GM19395 (cell line): ENCODE results near the gene POLR3A.
"Not testable (repeated sequence)": the region's sequence is repeated elsewhere in the genome, so short reads cannot be mapped to it uniquely, and the experiment has no call there.

ENCODE experiments used
- ATAC-seq: cut with Tn5 transposase; IDR thresholded peaks from one replicate; pipeline ENCODE4 v1.9.1; 2021; ENCODE audit warnings: mild to moderate bottlenecking, moderate library complexity; ENCODE audit not compliant: unreplicated experiment

The POLR3A gene

DNA sequence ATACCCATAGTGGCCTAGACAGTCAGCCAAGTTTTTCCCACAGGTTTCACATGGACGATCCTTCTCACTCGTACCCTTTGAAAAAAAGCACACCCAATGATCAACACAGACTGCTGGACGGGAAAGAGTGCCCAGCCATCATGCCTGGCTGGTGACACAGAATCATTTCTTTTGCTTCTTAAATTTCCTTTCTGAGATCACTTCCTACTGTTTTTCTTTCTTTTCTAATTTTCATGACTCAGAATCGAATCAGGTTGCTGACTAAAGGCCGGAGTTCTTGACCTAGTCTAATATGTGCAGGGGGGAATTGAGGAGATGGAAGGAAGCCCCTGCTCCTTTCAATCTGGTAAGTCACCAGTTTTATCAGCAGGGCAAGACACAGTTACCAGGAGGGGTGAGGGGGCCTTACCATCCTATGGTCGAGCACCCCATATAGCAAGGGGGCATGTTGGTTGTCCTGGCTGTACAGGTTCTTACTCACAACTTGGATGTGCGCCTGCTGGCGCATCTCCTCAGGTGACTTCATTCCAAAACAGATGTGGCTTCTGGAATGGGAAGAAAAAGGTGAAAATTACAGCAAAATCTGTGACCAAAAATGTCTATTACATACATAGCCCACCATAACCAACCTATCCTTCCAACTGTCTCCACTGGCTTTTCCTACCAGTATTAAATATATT is 3.5 kb downstream of the POLR3A start:
- ATAC-seq: no peak

DNA sequence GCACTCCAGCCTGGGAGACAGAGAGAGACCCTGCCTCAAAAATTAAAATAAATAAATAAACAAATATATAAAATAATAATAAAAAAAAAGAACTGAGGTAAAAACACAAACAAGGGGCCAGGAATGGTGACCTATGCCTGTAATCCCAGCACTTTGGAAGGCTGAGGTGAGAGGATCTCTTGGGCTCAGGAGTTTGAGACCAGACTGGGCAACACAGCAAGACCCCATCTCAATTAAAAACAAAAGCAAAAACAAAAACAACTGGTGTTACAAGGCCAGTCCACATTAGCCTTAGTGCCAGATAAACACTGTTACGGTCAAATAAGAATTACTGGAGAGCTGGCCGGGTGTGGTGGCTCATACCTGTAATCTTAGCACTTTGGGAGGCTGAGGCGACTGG is 5.6 kb downstream of the POLR3A start:
- no peak for ATAC-seq

DNA sequence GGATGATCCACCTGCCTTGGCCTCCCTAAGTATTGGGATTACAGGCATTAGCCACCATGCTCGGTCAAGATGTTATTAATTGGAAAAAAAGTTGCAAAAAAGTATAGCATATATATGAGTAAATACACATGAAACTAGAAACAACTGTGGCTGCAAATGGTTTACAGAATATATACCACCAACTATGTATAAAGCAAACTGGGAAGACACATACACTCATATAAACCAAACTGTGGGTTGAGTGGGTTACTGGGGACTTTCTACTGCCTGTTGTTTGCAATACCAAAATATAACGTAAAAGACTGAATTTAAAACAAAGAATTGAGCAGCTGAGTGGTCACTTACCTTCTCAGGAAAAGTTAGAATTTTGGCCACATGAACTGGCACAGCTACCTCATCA is 8.1 kb downstream of the POLR3A start:
- ATAC-seq: no peak

DNA sequence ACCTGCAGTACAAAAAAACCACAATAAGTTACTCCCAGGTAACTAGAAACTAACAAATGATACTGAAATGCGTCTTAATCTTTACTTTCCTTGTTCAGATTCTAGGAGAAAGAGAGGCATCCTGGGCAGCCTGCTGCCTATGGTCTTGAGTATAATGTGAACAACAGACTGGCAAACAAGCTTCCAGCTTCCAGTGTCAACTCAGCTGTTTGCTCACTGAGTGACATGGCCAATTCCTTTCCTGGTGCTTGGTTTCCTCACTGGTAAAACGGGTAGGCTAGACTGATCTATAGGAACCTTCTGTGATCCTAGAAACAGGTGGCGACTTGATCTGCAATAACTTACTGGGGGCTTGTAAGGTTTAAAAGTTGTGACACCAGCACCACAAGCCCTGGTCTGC is 10.1 kb downstream of the POLR3A start:
- ATAC-seq: no peak

DNA sequence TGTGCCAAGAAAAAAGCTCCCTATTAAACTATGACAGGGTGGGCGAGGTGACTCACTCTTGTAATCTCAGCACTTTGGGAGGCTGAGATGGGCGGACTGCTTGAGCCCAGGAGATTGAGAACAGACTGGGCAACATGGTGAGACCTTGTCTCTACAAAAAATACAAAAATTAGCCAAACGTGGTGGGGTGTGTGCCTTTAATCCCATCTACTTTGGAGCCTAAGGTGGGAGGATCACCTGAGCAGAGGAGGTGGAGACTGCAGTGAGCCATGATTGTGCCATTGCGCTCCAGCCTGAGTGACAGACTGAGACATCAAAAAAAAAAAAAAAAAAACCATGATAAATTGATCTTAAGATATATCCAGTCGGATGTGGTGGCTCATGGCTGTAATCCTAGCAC is 11.5 kb downstream of the POLR3A start:
- ATAC-seq: no peak

DNA sequence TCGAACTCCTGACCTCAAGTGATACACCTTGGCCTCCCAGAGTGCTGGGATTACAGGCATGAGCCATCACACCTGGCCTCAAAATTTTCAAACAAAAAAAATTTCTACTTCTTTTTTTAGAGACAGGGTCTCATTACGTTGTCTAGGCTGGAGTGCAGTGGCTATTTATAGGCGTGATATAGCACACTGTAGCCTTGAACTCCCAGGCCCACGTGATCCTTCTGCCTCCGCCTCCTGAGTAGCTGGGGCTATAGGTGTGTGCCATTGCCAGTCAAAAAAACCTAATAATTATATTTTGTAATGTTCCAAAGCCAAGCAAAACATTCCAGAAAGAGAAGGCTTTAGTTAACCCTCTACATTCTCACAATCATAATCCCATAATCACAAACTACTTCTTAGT is 13.8 kb downstream of the POLR3A start:
- ATAC-seq: no peak

DNA sequence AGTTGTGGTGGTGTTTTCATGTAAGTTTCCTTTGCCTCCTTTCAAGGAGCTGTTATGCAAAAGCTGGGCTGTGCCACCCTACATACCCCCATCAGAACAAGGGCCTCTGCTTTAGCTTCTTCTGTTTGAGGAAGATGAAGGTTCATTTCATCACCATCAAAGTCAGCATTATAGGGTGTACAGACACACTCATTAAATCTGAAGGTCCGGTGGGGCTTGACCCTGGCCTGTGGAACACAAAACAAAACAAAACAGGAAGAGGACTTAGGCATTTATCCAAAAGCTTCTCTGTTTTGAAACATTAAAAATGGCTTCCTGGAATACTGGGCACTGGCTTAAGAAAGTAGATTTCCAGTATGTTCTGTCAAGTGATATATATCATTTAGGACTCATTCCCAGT is 15.8 kb downstream of the POLR3A start:
- no peak for ATAC-seq

DNA sequence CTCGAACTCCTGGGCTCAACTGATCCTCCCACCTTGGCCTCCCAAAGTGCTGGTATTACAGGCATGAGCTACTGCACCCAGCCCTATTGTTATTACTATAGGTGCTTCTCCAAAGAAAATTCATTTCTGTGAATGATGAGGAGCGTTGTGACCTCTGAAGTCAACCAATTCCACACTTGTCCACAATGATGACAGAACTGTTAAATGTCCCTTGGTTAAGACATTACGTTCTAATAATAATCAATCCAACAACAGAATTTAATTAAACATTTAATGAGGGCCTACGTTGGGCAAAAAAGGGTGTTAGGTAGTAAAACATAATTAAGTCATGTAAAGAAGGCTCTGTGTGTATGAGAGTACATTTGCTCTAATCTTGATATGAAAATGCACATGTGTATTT is 18.2 kb downstream of the POLR3A start:
- no peak for ATAC-seq

DNA sequence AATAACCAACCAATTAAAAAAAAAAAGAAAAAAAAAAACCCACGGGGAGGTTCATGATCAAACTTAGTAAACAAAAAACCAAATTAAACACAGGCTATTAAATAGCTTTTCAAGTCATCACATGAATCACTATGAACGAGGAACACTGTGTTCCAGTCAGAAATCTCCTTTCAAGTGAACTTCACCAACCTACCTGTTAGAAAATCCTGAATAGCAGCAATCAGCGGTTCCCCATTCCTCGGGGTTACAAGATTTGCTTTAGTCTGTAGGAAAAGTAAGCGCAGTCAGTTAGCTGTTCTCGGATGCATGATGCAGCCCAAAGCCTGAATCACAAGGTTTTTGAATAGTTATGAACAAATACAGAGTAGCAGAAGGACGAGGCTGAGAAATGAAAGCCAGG is 19.0 kb downstream of the POLR3A start:
- ATAC-seq: no peak

DNA sequence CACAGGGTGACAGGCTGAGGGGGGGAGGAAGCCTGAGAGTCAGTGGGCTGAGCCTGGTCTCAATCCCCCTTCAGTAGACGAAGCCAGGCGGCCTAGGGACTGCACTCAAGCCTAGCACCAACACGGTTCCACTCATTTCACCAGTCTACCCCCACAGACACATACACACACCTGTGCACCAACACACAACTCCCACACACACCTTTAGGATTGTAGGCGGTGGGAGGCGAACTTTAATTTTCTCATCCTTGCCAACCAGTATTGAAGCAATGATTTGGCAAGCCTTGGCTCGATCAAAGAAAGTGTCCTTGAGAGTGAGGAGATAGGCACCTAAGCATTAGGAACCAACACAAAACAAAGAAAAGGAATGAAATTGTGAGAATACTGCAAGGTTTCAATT is 19.7 kb downstream of the POLR3A start:
- no peak for ATAC-seq

DNA sequence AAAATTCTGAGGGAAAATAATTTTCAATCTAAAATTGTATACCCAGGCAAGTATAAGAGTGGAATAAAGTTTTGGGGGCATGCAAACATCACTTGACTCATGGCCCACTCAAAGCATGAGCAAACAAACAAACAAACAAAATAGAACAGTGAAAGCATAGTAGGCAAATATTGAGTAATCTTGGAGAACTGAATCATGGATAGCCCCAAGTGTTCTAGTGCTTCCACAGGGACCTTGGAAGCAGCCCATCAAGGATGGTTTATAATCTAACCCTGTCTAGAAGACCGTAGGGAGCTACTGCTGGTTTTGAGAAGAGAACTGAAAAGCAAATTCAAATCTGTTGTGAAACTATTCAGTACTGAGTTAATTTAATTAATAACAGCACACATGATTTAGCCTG is 22.1 kb downstream of the POLR3A start:
- no peak for ATAC-seq

DNA sequence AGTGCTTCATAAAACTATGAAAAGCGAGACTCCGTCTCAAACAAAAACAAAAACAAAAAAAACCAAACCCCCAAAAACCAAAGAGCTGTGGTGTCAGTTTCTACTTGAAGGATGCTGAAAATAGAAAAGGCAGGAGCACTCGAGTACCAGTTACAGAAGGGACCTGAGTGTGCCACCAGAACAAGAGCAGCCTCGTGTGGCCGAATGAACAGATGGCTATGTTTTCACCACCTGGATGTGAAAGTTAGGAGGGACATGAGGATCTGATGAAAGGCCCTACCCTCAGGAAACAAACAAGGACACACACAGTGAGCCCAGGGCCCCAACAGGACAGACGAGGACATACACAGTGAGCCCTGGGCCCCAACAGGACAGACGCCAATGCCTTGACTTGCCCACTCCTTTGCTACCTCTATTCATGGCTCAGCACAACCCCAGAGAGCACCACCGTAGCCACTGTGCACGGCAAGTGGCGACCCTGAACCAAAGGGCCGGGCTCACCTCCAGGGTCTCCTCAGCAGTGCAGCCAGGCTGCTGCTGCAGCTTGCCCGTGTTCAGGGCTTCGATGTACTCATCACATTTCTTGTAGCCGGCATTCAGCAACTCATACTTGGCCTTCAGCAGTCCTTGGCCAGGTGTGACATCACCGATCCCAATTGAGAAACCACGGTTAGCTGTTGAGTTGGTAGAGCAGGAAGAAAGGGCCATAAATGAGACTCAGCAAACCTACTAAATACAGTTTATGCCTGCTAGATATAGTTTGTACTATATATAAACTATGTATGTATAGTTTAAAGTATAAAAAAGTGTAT is 24.9 kb downstream of the POLR3A start:
- ATAC-seq: no peak

DNA sequence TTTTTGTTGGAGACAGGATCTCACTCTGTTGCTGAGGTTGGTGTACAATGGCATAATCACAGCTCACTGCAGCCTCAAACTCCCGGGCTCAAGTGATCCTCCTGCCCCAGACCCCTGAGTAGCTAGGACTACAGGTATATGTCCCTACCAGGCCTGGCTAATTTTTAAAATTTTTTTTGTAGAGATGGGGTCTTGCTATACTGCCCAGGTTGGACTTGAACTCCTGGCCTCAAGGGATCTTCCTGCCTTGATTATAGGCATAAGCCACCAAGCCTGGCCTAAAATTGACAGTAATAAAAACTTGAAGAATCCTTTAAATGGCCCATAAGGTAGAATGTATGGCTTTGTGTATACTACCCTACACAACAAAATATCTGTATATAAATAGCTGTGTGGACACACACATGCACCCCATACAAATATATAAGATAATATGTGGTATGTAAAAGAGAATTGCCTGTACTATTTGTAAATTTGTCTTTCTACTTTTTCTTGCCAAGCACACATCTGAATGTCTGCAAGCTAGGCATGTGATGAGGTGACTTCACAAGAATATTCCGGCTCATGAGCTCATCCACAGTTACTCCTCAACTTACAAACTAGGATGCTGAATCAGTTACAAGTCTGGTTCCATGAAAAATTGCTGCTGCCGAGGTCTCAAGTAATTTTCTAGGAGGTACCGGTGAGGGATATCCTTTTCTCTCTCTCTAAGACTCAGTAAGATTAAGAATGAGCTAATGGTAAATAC is 26.6 kb downstream of the POLR3A start:
- no peak for ATAC-seq

DNA sequence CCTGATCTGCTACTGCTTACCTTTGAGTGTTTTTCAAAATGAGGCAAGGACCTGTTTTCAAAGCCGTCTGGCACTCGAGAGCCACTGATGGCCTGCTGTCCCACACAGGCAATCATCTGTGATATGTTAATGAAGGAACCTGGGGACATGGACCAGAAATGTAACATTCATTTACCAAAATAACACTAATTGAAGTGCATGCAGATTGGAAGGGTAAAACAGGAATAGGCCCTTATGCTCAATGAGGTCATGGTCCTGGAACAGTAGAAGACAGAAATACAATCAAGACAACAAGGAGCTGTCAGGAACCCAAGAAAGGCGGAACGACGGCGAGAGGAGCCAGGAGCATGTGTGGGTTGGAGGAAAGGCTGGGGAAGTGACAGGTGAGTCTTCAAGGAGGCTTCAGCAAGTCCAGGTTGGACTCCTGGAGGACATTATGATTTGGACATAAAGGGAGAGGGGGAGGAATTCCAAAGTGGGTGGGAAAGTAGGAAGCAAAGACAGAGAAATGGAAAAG is 28.3 kb downstream of the POLR3A start:
- ATAC-seq: no peak

DNA sequence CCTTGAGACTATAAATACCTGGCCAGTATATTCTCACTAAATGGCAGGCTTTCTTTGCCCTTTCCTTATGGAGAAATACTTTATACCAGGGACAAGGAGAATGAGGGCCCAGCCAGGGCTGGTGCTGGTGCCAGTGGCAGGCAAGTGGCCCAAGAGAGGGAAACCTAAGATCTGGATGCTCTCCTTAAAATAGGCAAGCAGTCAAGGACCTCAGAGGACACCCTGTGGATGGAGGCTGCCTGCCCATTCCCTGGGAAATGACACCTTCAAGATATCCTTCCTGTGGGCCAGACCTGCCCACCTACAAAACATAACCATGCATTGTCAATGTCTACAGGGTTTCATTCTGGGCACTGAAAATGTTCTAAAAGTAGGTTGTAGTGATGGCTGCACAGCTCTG is 29.1 kb downstream of the POLR3A start:
- no peak for ATAC-seq

DNA sequence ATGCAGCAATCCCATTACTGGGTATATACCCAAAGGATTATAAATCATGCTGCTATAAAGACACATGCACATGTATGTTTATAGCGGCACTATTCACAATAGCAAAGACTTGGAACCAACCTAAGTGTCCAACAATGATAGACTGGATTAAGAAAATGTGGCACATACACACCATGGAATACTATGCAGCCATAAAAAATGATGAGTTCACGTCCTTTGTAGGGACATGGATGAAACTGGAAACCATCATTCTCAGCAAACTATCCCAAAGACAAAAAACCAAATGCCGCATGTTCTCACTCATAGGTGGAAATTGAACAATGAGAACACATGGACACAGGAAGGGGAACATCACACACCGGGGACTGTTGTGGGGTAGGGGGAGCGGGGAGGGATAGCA is 30.5 kb downstream of the POLR3A start:
- not testable (repeated sequence) for ATAC-seq

DNA sequence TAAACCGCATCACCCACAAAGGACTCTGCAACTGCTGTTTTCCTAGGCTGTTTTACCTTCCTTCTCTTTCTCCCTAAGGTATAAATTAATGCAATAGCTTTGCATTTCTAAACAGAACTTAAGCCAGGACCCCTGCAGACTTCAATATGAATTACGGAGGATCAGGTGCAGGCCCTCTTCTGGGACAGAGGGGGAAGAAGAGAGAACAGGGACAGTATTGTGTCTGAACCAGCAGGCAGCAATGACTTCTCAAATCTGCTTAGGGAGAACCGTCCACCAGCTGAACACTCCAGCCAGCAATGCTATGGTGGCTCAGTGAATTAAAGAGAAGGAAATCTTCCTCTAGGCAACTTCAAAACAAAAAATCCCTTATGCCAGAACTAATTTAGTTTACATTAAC is 35.7 kb downstream of the POLR3A start:
- ATAC-seq: no peak

DNA sequence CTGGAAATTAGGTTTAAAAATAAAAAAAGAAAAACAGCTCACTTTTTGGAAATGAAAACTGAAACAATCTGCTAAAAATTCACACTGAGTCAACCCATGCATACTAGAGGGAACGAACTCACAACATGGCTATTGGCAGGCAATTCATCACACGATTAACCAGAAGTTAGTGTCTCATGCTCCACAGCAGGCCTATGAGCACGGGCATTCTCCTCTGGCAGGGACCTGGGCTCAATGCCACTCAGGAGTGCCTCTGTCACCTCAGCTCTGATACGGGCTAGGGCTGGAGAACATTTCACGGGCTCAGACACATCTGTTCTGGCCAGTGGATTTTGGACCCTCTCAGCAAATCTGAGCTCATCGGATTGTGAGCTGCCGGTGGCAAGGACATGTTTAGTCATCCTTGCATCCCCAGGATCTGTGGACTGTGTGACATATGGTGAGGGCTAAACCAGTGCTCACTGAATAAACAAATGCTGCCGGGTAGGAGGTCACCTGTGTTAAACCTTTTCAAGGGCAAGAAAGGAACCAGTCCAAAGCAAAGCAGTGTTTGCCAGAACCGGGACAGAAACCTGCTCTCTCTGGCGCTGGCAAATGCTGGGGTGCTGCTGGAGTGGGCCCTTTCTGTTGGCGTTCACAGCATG is 40.1 kb downstream of the POLR3A start:
- ATAC-seq: no peak

DNA sequence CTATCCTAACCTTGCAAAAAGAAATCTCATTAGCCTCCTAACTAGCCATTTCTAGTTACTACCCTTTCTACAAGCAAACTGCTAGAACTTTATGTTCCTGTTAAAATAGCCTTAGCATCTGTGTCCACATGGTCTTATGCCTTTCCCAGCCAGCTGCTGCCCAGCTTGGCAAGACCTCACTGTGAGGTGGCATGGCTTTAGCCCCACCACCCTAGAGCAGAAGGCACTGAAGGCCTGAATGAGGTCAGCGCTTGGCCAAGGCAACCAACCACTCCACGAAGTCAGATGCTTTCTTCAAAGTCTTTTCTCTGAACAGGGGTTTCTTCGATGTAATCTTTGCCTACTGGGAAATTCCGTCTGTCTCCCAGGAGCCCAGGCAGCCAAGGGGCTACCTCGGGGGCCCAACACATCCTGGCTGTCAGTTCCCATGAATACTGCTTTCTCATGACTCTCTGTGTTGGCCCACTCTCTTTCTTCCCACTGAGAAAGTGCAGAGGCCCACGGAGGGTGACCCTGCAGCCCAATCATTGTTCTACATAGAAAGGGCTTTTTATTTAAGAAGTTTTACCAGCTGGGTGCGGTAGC is 41.6 kb downstream of the POLR3A start:
- no peak for ATAC-seq

DNA sequence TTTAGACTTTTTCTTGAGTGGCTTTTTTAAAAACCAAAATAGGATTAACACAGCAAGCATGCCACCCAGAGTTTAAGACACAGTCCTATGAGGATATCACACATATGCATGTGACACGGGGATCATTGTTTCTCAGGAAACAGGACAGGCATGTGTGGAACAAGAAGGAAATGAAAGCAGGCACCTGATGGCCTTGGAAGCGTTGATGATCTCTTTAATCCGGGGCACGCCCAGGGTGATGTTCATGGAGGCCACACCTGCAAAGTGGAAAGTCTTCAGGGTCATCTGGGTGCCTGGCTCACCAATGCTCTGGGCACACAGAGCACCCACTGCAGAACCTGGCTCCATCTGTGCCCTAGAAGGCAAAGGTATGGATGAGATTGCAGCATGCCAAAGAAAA is 44.3 kb downstream of the POLR3A start:
- ATAC-seq: no peak
